Central memory CD8-positive, alpha-beta T cell (primary cell): ENCODE results near the gene FNBP1.

Experiments used
- ATAC-seq: fragments of 150-1000 bp; cut with Tn5 transposase; replicated peaks from 2 replicates; pipeline ENCODE4 v1.10.0; 2022; ENCODE audit warnings: mild to moderate bottlenecking, moderate FRiP score, moderate number of reproducible peaks; ENCODE audit not compliant: poor library complexity, severe bottlenecking; ENCODE audit errors: extremely low read depth
- DNase-seq, 2 donors: peaks; one replicate each; pipeline ENCODE4 v3.0.0; 2021; ENCODE audit warnings: low spot score in 2 of 2
- H3K27ac Mint-ChIP-seq: one replicate; pipeline ENCODE4 v1.8.0; 2022; ENCODE audit warnings: low read depth, mild to moderate bottlenecking, moderate library complexity, mixed read lengths
- H3K27me3 Mint-ChIP-seq: one replicate; pipeline ENCODE4 v1.8.0; 2022; ENCODE audit warnings: mixed read lengths
- H3K36me3 Mint-ChIP-seq: one replicate; pipeline ENCODE4 v1.8.0; 2022; ENCODE audit warnings: mild to moderate bottlenecking, moderate library complexity, mixed read lengths; ENCODE audit not compliant: insufficient read depth
- H3K4me1 Mint-ChIP-seq: one replicate; pipeline ENCODE4 v1.8.0; 2022; ENCODE audit warnings: mixed read lengths
- H3K4me3 Mint-ChIP-seq: one replicate; pipeline ENCODE4 v1.8.0; 2022; ENCODE audit warnings: mild to moderate bottlenecking, moderate library complexity, mixed read lengths
- H3K9me3 Mint-ChIP-seq: one replicate; pipeline ENCODE4 v1.8.0; 2022; ENCODE audit warnings: mixed read lengths

Gene FNBP1

DNA sequence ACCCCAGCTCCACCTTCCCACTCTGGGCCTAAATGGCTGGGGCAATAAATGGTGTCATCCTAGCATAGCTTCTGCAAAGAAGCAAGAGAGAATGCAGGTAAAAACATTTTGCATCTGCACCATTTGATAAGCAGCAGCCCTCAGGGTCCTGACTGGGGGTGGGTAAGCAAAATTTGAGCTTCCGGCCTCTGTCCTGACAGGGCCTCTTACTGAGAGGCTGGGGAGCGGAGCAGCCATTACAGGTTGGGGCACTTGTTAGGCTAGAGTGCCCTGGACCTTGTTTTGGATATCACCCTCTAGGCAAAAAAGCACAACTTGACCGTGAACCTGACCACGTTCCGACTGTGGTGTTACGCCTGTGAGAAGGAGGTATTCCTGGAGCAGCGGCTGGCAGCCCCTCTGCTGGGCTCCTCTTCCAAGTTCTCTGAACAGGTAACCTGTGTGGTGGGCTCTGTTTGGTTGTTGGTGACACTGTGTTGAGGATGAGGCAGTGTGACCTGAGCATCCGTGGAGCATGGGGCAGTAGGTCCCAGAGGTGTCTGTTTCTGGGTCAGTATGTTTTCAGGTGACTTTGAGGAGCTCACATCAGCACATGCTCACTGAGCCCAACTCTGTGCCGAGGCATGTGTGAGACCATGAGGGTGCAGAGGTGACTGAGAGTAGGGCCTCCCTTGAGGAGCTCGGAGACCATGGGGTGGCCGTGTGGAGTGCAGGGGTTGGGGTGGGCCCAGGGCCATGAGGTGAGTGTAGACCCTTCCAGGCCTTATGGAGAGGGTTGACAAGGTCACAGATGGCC lies 184.6 kb downstream of the FNBP1 start:
- Mint-ChIP-seq H3K4me3 (no peak overlapping the region), H3K27me3 (no peaks in the 10 kb centered on the region), H3K4me1 (peaks cover 38% of the 10 kb centered on the region), H3K27ac (no peak overlapping the region), H3K9me3 (no peaks in the 10 kb centered on the region), H3K36me3 (peaks cover 41% of the 10 kb centered on the region)
- DNase-seq (no peak), ATAC-seq (no peak)

DNA sequence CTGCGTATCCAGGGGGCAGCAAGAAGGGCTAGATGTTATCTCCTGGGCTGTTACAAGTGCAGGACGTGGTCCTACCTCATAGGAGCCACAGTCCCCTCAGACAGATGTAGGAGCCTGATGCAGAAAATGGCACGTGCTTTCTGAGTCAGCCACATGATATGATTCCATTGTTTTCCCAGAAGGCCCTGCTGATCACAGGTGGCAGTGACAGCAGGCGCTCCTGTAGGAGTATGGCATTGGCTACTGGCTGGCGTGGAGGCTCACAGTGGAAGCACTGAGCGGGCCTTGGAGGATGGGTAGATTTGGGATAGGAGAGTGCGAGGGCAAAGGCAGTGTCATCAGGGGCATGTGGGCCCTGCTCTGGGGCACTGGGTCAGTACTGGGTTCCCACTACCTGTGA lies 185.8 kb downstream of the FNBP1 start:
- Mint-ChIP-seq H3K4me1 (peaks cover 35% of the 10 kb centered on the region), H3K27me3 (no peaks in the 10 kb centered on the region), H3K9me3 (no peaks in the 10 kb centered on the region), H3K36me3 (peaks cover 41% of the 10 kb centered on the region), H3K4me3 (no peak overlapping the region), H3K27ac (no peak overlapping the region)
- ATAC-seq, result no peak
- DNase-seq, result no peak

DNA sequence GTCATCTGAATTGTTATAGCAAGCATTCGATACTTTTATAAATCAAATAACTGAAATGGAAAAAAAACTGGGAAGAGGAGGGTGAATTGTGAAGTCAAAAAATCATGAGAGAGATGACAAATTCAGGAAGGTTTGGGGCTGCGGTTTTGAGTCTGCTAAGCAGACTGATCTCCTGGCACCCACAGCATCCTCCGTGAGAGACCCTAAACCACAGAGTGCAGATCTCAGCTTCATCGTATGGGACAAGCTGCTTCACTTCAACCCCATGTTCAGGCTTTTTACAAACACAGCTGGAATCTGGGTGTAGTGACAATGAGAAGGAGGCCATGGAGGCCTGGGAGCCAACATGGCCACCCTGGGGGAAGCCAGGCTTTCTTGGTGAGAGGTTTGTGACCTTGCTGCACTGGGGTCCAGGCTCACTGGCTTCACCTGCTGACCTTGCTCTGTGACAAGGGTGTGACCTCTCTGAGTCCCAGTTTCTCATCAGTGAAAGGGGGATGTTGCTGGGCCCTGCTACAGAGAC lies 188.3 kb downstream of the FNBP1 start:
- Mint-ChIP-seq H3K27me3 (no peaks in the 10 kb centered on the region), H3K27ac (peak overlapping the region; percentile 51), H3K4me1 (peaks cover 32% of the 10 kb centered on the region), H3K36me3 (peaks cover 48% of the 10 kb centered on the region), H3K4me3 (peak overlapping the region; percentile 62), H3K9me3 (no peaks in the 10 kb centered on the region)
- ATAC-seq (peak; percentile 80), DNase-seq (no peak)

DNA sequence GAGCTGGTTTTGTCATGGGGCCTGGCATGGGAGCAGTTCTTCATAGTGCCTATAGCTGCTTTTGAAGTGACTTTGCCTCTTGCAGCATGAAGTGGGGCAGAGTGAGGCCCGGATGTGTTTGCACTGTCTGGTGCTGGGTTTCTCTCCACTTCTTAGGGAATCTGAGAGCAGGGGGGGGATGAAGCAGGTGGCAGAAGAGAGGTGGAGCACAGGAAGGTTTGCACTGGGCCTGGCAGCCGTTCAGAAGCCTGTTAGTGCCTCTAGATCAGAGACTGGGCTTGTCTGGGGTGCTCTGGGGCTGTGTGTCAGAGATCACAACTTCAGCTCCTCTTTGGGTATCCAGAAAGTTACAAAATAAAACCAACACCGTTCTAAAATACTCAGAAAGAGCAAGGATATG lies 189.4 kb downstream of the FNBP1 start:
- H3K9me3 Mint-ChIP-seq, result no peaks in the 10 kb centered on the region
- peaks cover 46% of the 10 kb centered on the region for H3K36me3 Mint-ChIP-seq

DNA sequence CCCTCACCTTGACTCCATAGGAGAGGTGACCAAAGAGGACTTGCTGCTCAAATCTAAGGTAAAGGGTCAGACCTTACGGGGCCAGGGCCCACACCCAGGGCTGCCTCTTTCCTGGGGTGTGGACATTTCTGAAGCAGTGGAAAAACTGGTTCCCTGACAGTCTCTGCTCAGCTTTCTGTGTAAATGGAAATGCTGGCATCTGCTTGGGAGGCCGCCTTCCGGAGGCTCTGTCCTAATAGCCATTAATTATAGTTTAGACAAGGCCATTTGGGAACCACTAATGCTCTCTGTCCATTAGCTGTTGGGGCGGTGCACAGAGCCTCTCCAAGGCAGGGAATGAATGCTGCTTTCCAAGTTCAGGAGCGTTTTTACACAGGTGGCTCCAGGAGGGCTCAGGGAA lies 190.4 kb downstream of the FNBP1 start:
- ATAC-seq (no peak), DNase-seq (no peak)
- H3K36me3 Mint-ChIP-seq, result peaks cover 44% of the 10 kb centered on the region
- H3K4me1 Mint-ChIP-seq, result peaks cover 34% of the 10 kb centered on the region
- H3K27me3 Mint-ChIP-seq, result no peaks in the 10 kb centered on the region
- H3K9me3 Mint-ChIP-seq, result no peaks in the 10 kb centered on the region
- H3K4me3 Mint-ChIP-seq, result no peak overlapping the region
- H3K27ac Mint-ChIP-seq, result no peak overlapping the region

More for the DNA sequence above, 189.4 kb downstream of the FNBP1 start:
- DNase-seq, result no peak
- peak overlapping the region; percentile 62 for H3K4me3 Mint-ChIP-seq
- H3K27me3 Mint-ChIP-seq, result no peaks in the 10 kb centered on the region
- H3K27ac Mint-ChIP-seq, result peak overlapping the region; percentile 51
- ATAC-seq, result no peak
- H3K4me1 Mint-ChIP-seq, result peaks cover 34% of the 10 kb centered on the region

DNA sequence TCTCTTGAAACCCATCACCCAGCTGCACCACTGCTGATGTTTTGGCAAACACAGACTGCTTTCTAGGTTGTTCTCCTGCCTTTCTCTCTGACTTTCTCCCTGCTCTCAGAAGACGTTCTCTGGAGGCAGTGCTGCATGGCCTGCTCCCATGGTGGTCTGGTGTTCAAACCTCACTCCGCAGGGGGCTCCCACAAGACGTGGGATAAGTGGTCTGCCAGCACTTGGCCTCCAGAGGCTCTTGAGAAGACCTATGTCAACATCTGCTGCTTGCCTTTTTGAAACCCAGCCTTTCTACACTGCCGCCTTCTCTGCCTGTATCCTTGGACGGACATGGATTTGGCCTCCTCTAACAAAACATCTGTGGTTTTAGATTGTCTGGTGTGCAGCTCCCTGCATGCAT lies 191.2 kb downstream of the FNBP1 start:
- no peaks in the 10 kb centered on the region for H3K9me3 Mint-ChIP-seq
- H3K36me3 Mint-ChIP-seq, result peaks cover 40% of the 10 kb centered on the region
- peaks cover 34% of the 10 kb centered on the region for H3K4me1 Mint-ChIP-seq
- no peak for DNase-seq
- H3K4me3 Mint-ChIP-seq, result no peak overlapping the region
- H3K27me3 Mint-ChIP-seq, result no peaks in the 10 kb centered on the region
- H3K27ac Mint-ChIP-seq, result no peak overlapping the region
- ATAC-seq, result no peak

DNA sequence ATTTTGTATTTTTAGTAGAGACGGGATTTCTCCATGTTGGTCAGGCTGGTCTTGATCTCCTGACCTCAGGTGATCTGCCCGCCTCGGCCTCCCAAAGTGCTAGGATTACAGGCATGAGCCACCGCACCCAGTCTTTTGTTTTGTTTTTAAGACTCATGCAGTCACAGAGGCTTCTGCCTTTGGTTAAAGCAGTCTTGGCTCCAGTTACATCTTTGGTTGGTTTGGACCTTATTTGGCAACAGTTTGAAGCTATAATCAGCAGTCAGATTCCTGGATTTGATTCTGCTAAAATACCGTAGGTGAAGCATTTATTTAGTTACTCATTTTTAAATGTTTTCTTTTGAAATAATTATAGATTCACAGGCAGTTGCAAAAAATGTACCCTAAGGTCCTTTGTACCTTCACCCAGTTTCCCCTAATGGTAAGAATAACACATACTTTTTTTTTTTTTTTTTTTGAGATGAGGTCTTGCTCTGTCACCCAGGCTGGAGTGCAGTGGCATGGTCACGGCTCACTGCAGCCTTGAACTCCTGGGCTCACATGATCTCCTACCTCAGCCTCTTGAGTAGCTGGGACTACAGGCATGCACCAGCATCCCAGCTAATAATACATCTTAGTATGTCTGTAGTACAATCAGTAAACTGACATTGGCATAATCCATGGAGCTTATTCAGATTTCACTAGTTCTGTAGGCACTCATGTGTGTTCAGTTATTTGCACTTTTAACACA lies 192.0 kb downstream of the FNBP1 start:
- H3K27me3 Mint-ChIP-seq, result no peaks in the 10 kb centered on the region
- no peaks in the 10 kb centered on the region for H3K9me3 Mint-ChIP-seq
- peaks cover 38% of the 10 kb centered on the region for H3K36me3 Mint-ChIP-seq
- H3K4me3 Mint-ChIP-seq, result no peak overlapping the region
- H3K4me1 Mint-ChIP-seq, result peaks cover 34% of the 10 kb centered on the region
- DNase-seq (no peak), ATAC-seq (no peak)
- H3K27ac Mint-ChIP-seq, result no peak overlapping the region

DNA sequence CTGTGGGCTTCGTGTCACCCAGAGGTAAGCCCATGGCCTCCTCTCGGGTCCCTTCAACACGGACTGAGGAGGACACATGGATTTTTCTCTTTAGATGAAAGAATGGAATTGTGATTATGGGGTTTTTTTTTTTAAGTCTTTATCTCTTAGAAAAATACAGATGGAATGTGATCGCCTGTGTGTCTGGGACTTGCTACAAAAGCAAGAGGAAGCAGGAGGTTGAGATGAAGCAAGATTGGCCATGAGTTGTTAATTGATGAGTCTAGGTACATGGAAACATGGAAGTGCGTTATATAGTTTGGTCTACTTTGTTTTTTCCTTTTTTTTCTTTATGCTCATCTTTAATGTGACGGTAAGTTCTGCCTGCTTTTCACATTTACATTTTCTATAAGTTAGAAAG lies 193.1 kb downstream of the FNBP1 start:
- Mint-ChIP-seq H3K4me1 (peaks cover 30% of the 10 kb centered on the region), H3K27me3 (no peaks in the 10 kb centered on the region), H3K27ac (no peak overlapping the region), H3K9me3 (no peaks in the 10 kb centered on the region), H3K4me3 (no peak overlapping the region), H3K36me3 (peaks cover 37% of the 10 kb centered on the region)
- ATAC-seq, result no peak
- DNase-seq, result no peak

DNA sequence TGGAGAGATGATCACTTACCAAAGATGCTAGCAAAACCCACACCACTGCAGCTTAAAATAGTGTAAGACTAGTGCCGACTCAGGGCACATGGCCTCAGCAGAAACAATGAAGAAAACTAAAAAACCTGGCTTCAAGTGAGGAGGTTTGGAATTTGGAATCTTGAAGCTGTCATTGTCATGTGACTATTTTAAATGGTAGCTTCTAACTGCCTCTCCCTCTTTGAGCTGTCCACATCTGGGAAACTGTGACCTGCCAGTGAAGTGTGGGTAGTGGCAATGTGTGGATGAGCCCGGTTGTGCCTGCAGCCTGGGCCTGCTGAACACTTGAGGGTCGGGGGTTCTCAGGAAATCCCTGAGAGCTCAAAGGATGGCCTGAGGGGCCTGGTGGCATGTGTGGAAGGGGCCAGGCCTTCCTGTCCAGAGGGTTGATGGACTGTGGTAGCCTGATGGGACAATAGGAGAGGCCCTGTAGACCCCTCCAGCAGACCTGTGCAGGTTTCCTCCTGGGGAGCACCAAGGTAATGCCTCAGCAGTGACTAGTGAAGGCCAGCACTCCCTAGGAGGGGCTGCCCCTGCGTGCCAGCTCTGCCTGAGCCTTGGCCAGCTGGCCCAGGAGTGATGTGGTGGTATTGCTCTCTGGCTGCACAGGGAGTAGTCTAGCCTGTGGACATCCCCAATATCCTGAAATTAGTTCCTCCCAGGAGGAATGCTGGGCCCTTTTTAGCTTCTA lies 194.1 kb downstream of the FNBP1 start:
- no peak for ATAC-seq
- no peak overlapping the region for H3K4me3 Mint-ChIP-seq
- peaks cover 20% of the 10 kb centered on the region for H3K4me1 Mint-ChIP-seq
- no peaks in the 10 kb centered on the region for H3K9me3 Mint-ChIP-seq
- H3K27ac Mint-ChIP-seq, result no peak overlapping the region
- H3K27me3 Mint-ChIP-seq, result no peaks in the 10 kb centered on the region
- H3K36me3 Mint-ChIP-seq, result peaks cover 35% of the 10 kb centered on the region
- no peak for DNase-seq

DNA sequence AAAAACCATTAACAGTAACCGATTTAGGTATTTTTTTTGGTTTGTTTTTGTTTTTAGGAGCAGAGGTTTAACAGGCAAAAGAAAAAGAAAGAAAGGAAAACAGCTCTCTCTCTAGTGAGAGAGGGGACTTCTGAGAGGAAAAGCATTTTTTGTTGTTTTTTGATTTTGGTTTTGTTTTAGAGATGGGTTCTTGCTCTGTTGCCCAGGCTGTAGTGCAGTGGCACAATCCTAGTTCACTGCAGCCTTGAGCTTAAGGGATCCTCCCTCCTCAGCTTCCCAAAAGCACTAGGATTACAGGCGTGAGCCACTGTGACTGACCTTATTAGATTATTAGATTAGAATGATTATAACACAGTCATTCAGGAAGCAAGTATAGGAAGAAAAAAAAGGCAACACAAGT lies 197.6 kb downstream of the FNBP1 start:
- ATAC-seq, result no peak
- no peak for DNase-seq
- H3K4me3 Mint-ChIP-seq, result no peak overlapping the region
- no peaks in the 10 kb centered on the region for H3K9me3 Mint-ChIP-seq
- no peak overlapping the region for H3K27ac Mint-ChIP-seq
- H3K27me3 Mint-ChIP-seq, result no peaks in the 10 kb centered on the region
- H3K36me3 Mint-ChIP-seq, result peaks cover 22% of the 10 kb centered on the region
- peaks cover 17% of the 10 kb centered on the region for H3K4me1 Mint-ChIP-seq

DNA sequence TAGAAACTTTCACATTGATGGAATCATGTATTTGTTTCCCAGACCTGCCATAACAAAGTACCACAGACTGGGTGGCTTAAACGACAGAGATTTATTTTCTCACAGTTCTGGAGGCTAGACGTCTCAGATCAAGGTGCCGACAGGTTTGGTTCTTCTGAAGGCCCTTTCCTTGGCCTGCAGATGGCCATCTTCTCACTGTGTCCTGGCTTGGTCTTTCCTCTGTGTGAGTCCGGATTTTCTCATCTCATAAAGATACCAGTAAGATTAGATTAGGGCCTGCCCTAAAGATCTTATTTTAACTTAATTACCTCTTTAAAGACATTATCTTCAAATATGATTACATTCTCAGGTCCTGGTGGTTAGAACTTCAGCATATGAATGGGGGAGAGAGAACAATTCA lies 201.9 kb downstream of the FNBP1 start:
- Mint-ChIP-seq H3K4me1 (peaks cover 39% of the 10 kb centered on the region), H3K9me3 (no peaks in the 10 kb centered on the region), H3K27me3 (no peaks in the 10 kb centered on the region), H3K27ac (no peak overlapping the region), H3K4me3 (no peak overlapping the region), H3K36me3 (peaks cover 15% of the 10 kb centered on the region)
- DNase-seq, result no peak
- ATAC-seq, result no peak

DNA sequence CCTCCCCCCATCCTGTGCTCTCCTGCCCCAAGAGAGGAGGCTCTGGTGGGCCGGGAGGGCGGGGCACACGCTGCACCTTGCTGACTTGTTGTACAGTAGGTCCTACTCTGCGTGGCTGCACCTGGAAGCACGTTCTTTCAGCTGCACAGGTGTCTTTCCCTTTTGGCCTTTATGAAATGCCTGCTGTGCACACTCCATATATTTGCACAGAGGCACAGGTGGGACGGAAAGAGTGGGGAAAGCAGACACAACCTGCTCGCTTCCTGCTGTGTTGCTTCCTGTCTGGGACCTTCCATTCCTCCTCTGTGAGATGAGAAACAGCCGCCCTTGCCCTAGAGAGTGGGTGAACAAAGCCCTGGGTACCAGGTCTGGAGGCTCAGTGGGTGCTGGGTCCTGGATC lies 203.0 kb downstream of the FNBP1 start:
- Mint-ChIP-seq H3K9me3 (no peaks in the 10 kb centered on the region), H3K27ac (no peak overlapping the region), H3K36me3 (peaks cover 19% of the 10 kb centered on the region), H3K4me3 (no peak overlapping the region), H3K27me3 (no peaks in the 10 kb centered on the region), H3K4me1 (peaks cover 41% of the 10 kb centered on the region)
- DNase-seq, result no peak
- ATAC-seq, result no peak
